ENCODE data around the gene PCDHGA2. TPM values are rescaled to one million over a fixed set of nuclear protein-coding genes. Genes with fewer than 3 reads are reported as not detected.
"Not testable (repeated sequence)": the region's sequence is repeated elsewhere in the genome, so short reads cannot be mapped to it uniquely, and the experiment has no call there.

The PCDHGA2 gene
- total and polyA plus RNA-seq, 12 donors: 1.6 to 15.3 (median 10.3) TPM

- Histone ChIP-seq H3K36me3 (peaks cover 0 to 60% (median 10%) of the 10 kb centered on the region in 9 donors), H3K4me1 (peaks cover 0 to 8% (median 0%) of the 10 kb centered on the region in 9 donors), H3K4me3 (no peak overlapping the region), H3K27me3 (no peaks in the 10 kb centered on the region), H3K9me3 (peaks cover 0 to 100% (median 91%) of the 10 kb centered on the region in 11 donors), H3K27ac (no peak overlapping the region)
- intact Hi-C loops (cut with DNase I): loop anchor here in 3 of 10 donors (5.0 to 10.0 kb wide), 3 partner anchors 59 to 89 kb away; partner anchors contain the start of gene PCDHB14 (in 1 of the 3)
- no peak for TF ChIP-seq CTCF (IDR thresholded peaks at IDR 0.05)
- DNase-seq: no peak
- ATAC-seq: no peak
Measured at GRCh38 chr5:141313711-141314110, 24.8 kb upstream of the PCDHGA2 start.

- not testable (repeated sequence) for H3K27ac ChIP-seq, ATAC-seq, DNase-seq, H3K27me3 ChIP-seq, H3K4me3 ChIP-seq
- Histone ChIP-seq H3K4me1 (peaks cover 0 to 22% (median 13%) of the 10 kb centered on the region in 9 donors), H3K36me3 (peaks cover 0 to 74% (median 21%) of the 10 kb centered on the region in 9 donors), H3K9me3 (peaks cover 0 to 94% (median 78%) of the 10 kb centered on the region in 11 donors)
- intact Hi-C loops (cut with DNase I): loop anchor here in 2 of 10 donors (10.0 kb wide), 2 partner anchors 62 to 92 kb away; partner anchors contain the start of gene PCDHB14 (in 1 of the 2)
- 84 to 87% methylated on average over 4 of the region's 4 CpGs for WGBS, 2 donors
Measured at GRCh38 chr5:141316963-141317362, 21.6 kb upstream of the PCDHGA2 start.

GRCh38 chr5:141319202-141319601, 19.4 kb upstream of the PCDHGA2 start:
- ATAC-seq (no peak), DNase-seq (no peak)
- peaks cover 0 to 57% (median 21%) of the 10 kb centered on the region in 9 donors for H3K36me3 ChIP-seq
- intact Hi-C loops (cut with DNase I): loop anchor here in 2 of 10 donors (10.0 kb wide), 2 partner anchors 64 to 94 kb away; partner anchors contain the start of gene PCDHB14 (in 1 of the 2)
- peak overlapping the region in 6 of 10 donors; percentile 71 to 96 (median 75) for H3K4me3 ChIP-seq
- H3K4me1 ChIP-seq: peaks cover 0 to 23% (median 13%) of the 10 kb centered on the region in 9 donors
- no peak for TF ChIP-seq CTCF (IDR thresholded peaks at IDR 0.05)
- 88 to 91% methylated on average over 6 of the region's 6 CpGs for WGBS, 2 donors
- no peaks in the 10 kb centered on the region for H3K27me3 ChIP-seq
- H3K9me3 ChIP-seq: peaks cover 0 to 88% (median 58%) of the 10 kb centered on the region in 11 donors
- H3K27ac ChIP-seq: peak overlapping the region in 1 of 10 donors; percentile 90

GRCh38 chr5:141319699-141320098, 18.9 kb upstream of the PCDHGA2 start:
- Histone ChIP-seq H3K27ac (peak overlapping the region in 6 of 10 donors; percentile 90 to 99 (median 94)), H3K27me3 (no peaks in the 10 kb centered on the region), H3K9me3 (peaks cover 0 to 83% (median 53%) of the 10 kb centered on the region in 11 donors), H3K4me1 (peaks cover 0 to 23% (median 13%) of the 10 kb centered on the region in 9 donors), H3K36me3 (peaks cover 0 to 52% (median 21%) of the 10 kb centered on the region in 9 donors), H3K4me3 (peak overlapping the region in 9 of 10 donors; percentile 56 to 96 (median 71))
- intact Hi-C loops (cut with DNase I): loop anchor here in 6 of 10 donors (2.0 to 10.0 kb wide), 9 partner anchors 65 to 917 kb away; partner anchors contain the start of genes ANKHD1 (in 1 of the 6), PCDHB12 (in 1 of the 6), PCDHB14 (in 1 of the 6) and PCDHB15 (in 1 of the 6)
- WGBS, 2 donors: 61 to 63% methylated on average over 5 of the region's 5 CpGs
- TF ChIP-seq CTCF (IDR thresholded peaks at IDR 0.05): no peak
- no peak for DNase-seq
- peak in 2 of 8 donors; percentile 28 to 38 for ATAC-seq

Data from heart right ventricle (tissue), 16 donors.